Activated T-cell treated with anti-CD3 and anti-CD28 coated beads, Interleukin-2, amount 50 U/mL, for 72 hours (primary cell): Measurements from ENCODE around the gene TNPO2. TPM values are rescaled to one million over a fixed set of nuclear protein-coding genes. Genes with fewer than 3 reads are reported as not detected.
"Not testable (repeated sequence)": the region's sequence is repeated elsewhere in the genome, so short reads cannot be mapped to it uniquely, and the experiment has no call there.

ENCODE experiments used
- ATAC-seq, 2 donors: fragments of 150-1000 bp; cut with Tn5 transposase; replicated peaks in 1 of 2; 2 replicates each; pipeline ENCODE4 v1.10.0; 2021; ENCODE audit warnings: moderate library complexity in 2 of 2, mild to moderate bottlenecking in 1 of 2
- DNase-seq, 2 donors: peaks; one replicate each; pipeline ENCODE4 v3.0.0; 2021 to 2022; ENCODE audit warnings: mixed read lengths in 1 of 2
- H3K27ac Mint-ChIP-seq: one replicate; pipeline ENCODE4 v1.8.0; 2022; ENCODE audit warnings: mild to moderate bottlenecking, moderate library complexity, mixed read lengths
- H3K27me3 Mint-ChIP-seq: one replicate; pipeline ENCODE4 v1.8.0; 2022; ENCODE audit warnings: low read depth, mixed read lengths
- H3K36me3 Mint-ChIP-seq, 2 donors: one replicate each; pipeline ENCODE4 v1.8.0; 2022; ENCODE audit warnings: mixed read lengths in 2 of 2, mild to moderate bottlenecking in 1 of 2; ENCODE audit not compliant: insufficient read depth in 2 of 2
- H3K4me1 Mint-ChIP-seq: one replicate; pipeline ENCODE4 v1.8.0; 2022; ENCODE audit warnings: low read depth, mixed read lengths
- H3K4me3 Mint-ChIP-seq, 2 donors: one replicate each; pipeline ENCODE4 v1.8.0; 2022; ENCODE audit warnings: mild to moderate bottlenecking in 2 of 2, mixed read lengths in 2 of 2, moderate library complexity in 2 of 2
- H3K9me3 Mint-ChIP-seq, 2 donors: one replicate each; pipeline ENCODE4 v1.8.0; 2022; ENCODE audit warnings: mixed read lengths in 2 of 2
- total RNA-seq, 2 donors: library from RNA; stranded (reverse); gene quantifications; one replicate each; pipeline ENCODE4 v1.2.3, GENCODE V29; 2022

Gene TNPO2
- total RNA-seq, 2 donors from 2014 or later, result 62.6 to 73.2 TPM

DNA sequence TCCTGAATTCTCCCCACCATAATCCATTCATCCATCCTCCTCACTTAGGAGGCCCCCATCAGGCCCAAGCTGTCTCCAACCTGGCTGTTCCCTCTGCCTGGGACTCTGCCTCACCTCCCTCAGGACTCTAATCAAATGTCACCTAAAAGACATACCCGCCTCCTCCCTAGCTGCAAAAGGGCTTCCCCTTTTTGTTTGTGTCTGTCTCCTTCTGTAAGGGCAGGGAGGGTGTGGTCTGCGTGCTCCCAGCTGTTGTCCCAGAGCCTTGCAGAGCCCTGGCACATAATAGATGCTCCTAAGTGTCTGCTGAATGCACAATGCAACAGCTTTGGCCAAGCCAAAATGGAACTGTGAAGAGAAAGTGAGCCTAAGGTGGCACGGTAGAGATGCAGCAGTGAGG, 6.3 kb upstream of the TNPO2 start:
- peaks cover 11 to 30% of the 10 kb centered on the region in 2 donors for H3K36me3 Mint-ChIP-seq

DNA sequence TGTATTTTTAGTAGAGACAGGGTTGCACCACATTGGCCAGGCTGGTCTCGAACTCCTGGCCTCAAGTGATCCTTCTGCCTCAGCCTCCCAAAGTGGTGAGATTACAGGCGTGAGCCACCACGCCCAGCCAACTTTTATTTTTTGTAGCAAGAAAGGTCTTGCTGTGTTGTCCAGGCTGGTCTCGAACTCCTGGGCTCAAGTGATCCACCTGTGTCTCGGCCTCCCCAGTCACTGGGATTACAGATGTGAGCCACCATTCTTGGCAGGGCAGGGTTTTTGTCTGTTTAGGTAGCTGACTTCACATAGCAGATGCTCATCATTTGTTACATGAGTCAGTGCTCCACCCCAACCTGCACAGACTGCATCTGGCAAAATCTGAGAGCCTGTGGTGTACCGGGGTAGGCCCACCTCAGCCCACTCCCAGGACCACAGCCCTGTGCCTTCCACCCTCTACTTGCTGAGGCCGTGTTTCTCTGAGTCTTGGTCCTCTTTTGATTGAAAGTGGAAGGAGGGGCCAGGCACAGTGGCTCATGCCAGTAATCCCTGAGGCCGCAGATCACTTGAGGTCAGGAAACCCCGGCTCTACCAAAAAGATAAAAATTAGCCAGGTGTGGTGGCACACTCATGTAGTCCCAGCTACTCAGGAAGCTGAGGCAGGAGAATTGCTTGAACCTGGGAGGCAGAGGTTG, 4.2 kb upstream of the TNPO2 start:
- ATAC-seq (no peak), DNase-seq (no peak)
- H3K9me3 Mint-ChIP-seq, result no peaks in the 10 kb centered on the region
- peaks cover 8 to 22% of the 10 kb centered on the region in 2 donors for H3K36me3 Mint-ChIP-seq
- no peaks in the 10 kb centered on the region for H3K27me3 Mint-ChIP-seq
- H3K27ac Mint-ChIP-seq, result no peak overlapping the region
- H3K4me3 Mint-ChIP-seq, result no peak overlapping the region
- H3K4me1 Mint-ChIP-seq, result peaks cover 28% of the 10 kb centered on the region

More for the DNA sequence above, 6.3 kb upstream of the TNPO2 start:
- Mint-ChIP-seq H3K9me3 (no peaks in the 10 kb centered on the region), H3K27ac (no peak overlapping the region), H3K4me1 (peaks cover 25% of the 10 kb centered on the region), H3K27me3 (no peaks in the 10 kb centered on the region), H3K4me3 (no peak overlapping the region)
- DNase-seq (no peak), ATAC-seq (no peak)

DNA sequence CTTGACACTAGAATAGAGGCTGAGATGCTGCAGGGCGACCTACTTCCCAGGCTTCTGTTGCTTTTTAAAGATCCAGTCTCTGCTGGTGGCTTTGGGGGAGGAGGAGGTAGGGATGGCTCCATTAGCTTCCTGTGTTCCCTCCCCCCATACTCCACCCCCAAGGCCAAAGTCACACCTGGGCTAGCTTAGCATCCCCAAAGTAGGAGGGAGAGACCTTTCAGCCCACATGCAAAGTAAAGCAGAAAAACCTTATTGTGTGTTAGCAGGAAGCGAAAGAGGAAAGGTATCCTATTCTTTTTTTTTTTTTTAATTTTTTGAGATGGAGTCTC, 3.2 kb upstream of the TNPO2 start:
- Mint-ChIP-seq H3K4me3 (no peak overlapping the region), H3K4me1 (peaks cover 23% of the 10 kb centered on the region), H3K27me3 (no peaks in the 10 kb centered on the region), H3K36me3 (peaks cover 9 to 19% of the 10 kb centered on the region in 2 donors), H3K9me3 (no peaks in the 10 kb centered on the region), H3K27ac (no peak overlapping the region)
- ATAC-seq, result no peak
- DNase-seq, result no peak

DNA sequence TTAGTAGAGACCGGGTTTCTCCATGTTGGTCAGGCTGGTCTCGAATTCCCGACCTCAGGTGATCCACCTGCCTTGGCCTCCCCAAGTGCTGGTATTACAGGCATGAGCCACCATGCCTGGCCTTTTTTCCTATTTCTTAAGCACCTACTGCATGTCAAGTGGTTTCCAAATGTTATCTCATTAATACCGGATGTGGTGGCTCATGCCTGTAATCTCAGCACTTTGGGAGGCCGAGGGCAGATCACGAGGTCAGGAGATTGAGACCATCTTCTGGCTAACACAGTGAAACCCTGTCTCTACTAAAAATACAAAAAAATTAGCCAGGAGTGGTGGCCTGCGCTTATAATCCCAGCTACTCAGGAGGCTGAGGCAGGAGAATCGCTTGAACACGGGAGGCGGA, 1.9 kb upstream of the TNPO2 start:
- not testable (repeated sequence) for H3K9me3 Mint-ChIP-seq, DNase-seq, H3K27me3 Mint-ChIP-seq, ATAC-seq, H3K27ac Mint-ChIP-seq
- H3K4me1 Mint-ChIP-seq, result peaks cover 28% of the 10 kb centered on the region
- peaks cover 13 to 28% of the 10 kb centered on the region in 2 donors for H3K36me3 Mint-ChIP-seq
- H3K4me3 Mint-ChIP-seq, result peak overlapping the region in 1 of 2 donors; percentile 10

DNA sequence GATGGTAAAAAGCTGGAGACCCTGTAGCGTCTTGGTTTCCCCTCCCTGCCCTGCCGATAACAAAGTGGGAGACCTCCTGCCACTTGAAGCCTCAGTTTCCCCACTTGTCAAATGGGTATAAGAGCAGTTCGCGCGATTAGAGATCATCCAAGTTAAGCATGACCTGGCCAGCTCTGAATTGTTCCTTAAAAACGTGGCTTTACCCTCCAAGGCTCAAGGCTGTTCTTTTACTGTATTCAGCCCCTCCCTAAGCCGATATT, 421 bp downstream of the TNPO2 start:
- ATAC-seq, result no peak

GRCh38 chr19:12722566-12723380, 959 bp downstream of the TNPO2 start:
- peak; percentile 90 for ATAC-seq

More for the DNA sequence above, 421 bp downstream of the TNPO2 start:
- no peak for DNase-seq
- no peaks in the 10 kb centered on the region for H3K27me3 Mint-ChIP-seq
- H3K9me3 Mint-ChIP-seq, result no peaks in the 10 kb centered on the region
- H3K36me3 Mint-ChIP-seq, result peaks cover 8 to 23% of the 10 kb centered on the region in 2 donors
- H3K27ac Mint-ChIP-seq, result peak overlapping the region; percentile 75
- H3K4me1 Mint-ChIP-seq, result peaks cover 43% of the 10 kb centered on the region
- peak overlapping the region; percentile 94 to 99 for H3K4me3 Mint-ChIP-seq

GRCh38 chr19:12721656-12722565, 1.8 kb downstream of the TNPO2 start:
- peak; percentile 62 to 67 for ATAC-seq
- Mint-ChIP-seq H3K36me3 (peaks cover 8 to 18% of the 10 kb centered on the region in 2 donors), H3K9me3 (no peaks in the 10 kb centered on the region)

More at GRCh38 chr19:12722566-12723380, 959 bp downstream of the TNPO2 start:
- no peaks in the 10 kb centered on the region for H3K27me3 Mint-ChIP-seq
- peaks cover 8 to 20% of the 10 kb centered on the region in 2 donors for H3K36me3 Mint-ChIP-seq
- DNase-seq, result peak; percentile 92 to 97
- H3K9me3 Mint-ChIP-seq, result no peaks in the 10 kb centered on the region
- peaks cover 45% of the 10 kb centered on the region for H3K4me1 Mint-ChIP-seq
- H3K4me3 Mint-ChIP-seq, result peak overlapping the region; percentile 94 to 99
- peak overlapping the region; percentile 75 for H3K27ac Mint-ChIP-seq

GRCh38 chr19:12720851-12721655, 2.7 kb downstream of the TNPO2 start:
- ATAC-seq, result no peak
- Mint-ChIP-seq H3K36me3 (peaks cover 13 to 15% of the 10 kb centered on the region in 2 donors), H3K4me3 (peak overlapping the region; percentile 95 to 96), H3K4me1 (peaks cover 55% of the 10 kb centered on the region), H3K27ac (peak overlapping the region; percentile 97), H3K9me3 (no peaks in the 10 kb centered on the region), H3K27me3 (no peaks in the 10 kb centered on the region)
- peak in 1 of 2 donors; percentile 25 for DNase-seq

More at GRCh38 chr19:12721656-12722565, 1.8 kb downstream of the TNPO2 start:
- DNase-seq, result peak; percentile 65 to 76
- H3K4me3 Mint-ChIP-seq, result peak overlapping the region; percentile 96 to 99
- H3K27me3 Mint-ChIP-seq, result no peaks in the 10 kb centered on the region
- peaks cover 50% of the 10 kb centered on the region for H3K4me1 Mint-ChIP-seq
- peak overlapping the region; percentile 97 for H3K27ac Mint-ChIP-seq

- H3K4me3 Mint-ChIP-seq, result peak overlapping the region; percentile 52 to 95
- DNase-seq (no peak), ATAC-seq (no peak)
These were observed 3.4 kb downstream of the TNPO2 start for GRCh38 chr19:12720296-12720695.

DNA sequence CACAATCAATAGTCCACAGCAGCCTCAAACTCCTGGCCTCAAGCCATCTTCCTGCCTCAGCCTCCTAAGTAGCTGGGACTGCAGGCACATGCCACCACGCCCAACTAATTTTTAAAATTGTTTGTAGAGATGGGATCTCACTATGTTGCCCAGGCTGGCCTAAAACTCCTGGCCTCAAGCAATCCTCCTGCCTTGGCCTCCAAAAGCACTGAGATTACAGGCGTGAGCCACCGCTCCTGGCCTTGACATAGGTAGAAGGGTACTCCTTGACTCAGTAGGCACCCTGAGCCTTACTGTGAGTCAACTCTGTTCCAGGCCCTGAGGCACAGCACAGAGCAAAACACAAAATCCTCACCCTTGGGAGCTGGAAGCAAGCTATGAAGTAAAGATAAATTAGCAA, 7.8 kb downstream of the TNPO2 start:
- Mint-ChIP-seq H3K4me3 (no peak overlapping the region), H3K36me3 (peaks cover 11 to 16% of the 10 kb centered on the region in 2 donors), H3K27me3 (no peaks in the 10 kb centered on the region), H3K4me1 (peaks cover 34% of the 10 kb centered on the region), H3K9me3 (no peaks in the 10 kb centered on the region), H3K27ac (no peak overlapping the region)
- no peak for ATAC-seq
- no peak for DNase-seq

More at GRCh38 chr19:12720296-12720695, 3.4 kb downstream of the TNPO2 start:
- H3K27me3 Mint-ChIP-seq, result no peaks in the 10 kb centered on the region
- H3K27ac Mint-ChIP-seq, result no peak overlapping the region
- H3K4me1 Mint-ChIP-seq, result peaks cover 55% of the 10 kb centered on the region
- peaks cover 13 to 15% of the 10 kb centered on the region in 2 donors for H3K36me3 Mint-ChIP-seq
- H3K9me3 Mint-ChIP-seq, result no peaks in the 10 kb centered on the region

GRCh38 chr19:12715102-12715501, 8.6 kb downstream of the TNPO2 start:
- Mint-ChIP-seq H3K4me1 (peaks cover 26% of the 10 kb centered on the region), H3K9me3 (no peaks in the 10 kb centered on the region), H3K36me3 (peaks cover 11 to 20% of the 10 kb centered on the region in 2 donors), H3K27me3 (no peaks in the 10 kb centered on the region), H3K4me3 (no peak overlapping the region), H3K27ac (no peak overlapping the region)
- DNase-seq (no peak), ATAC-seq (no peak)

DNA sequence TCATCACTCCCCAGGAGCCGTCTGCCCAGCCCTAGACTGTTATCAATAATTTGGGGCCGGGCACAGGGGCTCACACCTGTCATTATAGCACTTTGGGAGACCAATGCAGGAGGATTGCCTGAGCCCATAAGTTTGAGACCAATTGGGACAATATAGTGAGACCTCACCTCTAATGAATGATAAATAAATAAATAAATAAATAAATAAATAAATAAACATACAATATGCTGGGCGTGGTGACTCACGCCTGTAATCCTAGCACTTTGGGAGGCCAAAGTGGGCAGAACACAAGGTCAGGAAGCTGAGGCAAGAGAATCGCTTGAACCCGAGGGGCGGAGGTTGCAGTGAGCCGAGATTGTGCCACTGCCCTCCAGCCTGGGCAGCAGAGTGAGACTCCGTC, 10.4 kb downstream of the TNPO2 start:
- peaks cover 11 to 15% of the 10 kb centered on the region in 2 donors for H3K36me3 Mint-ChIP-seq
- H3K9me3 Mint-ChIP-seq, H3K27me3 Mint-ChIP-seq, H3K27ac Mint-ChIP-seq, H3K4me3 Mint-ChIP-seq, DNase-seq, ATAC-seq: not testable (repeated sequence)
- H3K4me1 Mint-ChIP-seq, result peaks cover 11% of the 10 kb centered on the region
